ENCODE results near the gene DOCK4.
"Not testable (repeated sequence)": the region's sequence is repeated elsewhere in the genome, so short reads cannot be mapped to it uniquely, and the experiment has no call there.

The DOCK4 gene, protein sequence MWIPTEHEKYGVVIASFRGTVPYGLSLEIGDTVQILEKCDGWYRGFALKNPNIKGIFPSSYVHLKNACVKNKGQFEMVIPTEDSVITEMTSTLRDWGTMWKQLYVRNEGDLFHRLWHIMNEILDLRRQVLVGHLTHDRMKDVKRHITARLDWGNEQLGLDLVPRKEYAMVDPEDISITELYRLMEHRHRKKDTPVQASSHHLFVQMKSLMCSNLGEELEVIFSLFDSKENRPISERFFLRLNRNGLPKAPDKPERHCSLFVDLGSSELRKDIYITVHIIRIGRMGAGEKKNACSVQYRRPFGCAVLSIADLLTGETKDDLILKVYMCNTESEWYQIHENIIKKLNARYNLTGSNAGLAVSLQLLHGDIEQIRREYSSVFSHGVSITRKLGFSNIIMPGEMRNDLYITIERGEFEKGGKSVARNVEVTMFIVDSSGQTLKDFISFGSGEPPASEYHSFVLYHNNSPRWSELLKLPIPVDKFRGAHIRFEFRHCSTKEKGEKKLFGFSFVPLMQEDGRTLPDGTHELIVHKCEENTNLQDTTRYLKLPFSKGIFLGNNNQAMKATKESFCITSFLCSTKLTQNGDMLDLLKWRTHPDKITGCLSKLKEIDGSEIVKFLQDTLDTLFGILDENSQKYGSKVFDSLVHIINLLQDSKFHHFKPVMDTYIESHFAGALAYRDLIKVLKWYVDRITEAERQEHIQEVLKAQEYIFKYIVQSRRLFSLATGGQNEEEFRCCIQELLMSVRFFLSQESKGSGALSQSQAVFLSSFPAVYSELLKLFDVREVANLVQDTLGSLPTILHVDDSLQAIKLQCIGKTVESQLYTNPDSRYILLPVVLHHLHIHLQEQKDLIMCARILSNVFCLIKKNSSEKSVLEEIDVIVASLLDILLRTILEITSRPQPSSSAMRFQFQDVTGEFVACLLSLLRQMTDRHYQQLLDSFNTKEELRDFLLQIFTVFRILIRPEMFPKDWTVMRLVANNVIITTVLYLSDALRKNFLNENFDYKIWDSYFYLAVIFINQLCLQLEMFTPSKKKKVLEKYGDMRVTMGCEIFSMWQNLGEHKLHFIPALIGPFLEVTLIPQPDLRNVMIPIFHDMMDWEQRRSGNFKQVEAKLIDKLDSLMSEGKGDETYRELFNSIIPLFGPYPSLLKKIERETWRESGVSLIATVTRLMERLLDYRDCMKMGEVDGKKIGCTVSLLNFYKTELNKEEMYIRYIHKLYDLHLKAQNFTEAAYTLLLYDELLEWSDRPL (N-terminal part only)
- 0.67 to 4.1 (median 2.2) reads per million in 9 experiments for total RNA-seq

DNA sequence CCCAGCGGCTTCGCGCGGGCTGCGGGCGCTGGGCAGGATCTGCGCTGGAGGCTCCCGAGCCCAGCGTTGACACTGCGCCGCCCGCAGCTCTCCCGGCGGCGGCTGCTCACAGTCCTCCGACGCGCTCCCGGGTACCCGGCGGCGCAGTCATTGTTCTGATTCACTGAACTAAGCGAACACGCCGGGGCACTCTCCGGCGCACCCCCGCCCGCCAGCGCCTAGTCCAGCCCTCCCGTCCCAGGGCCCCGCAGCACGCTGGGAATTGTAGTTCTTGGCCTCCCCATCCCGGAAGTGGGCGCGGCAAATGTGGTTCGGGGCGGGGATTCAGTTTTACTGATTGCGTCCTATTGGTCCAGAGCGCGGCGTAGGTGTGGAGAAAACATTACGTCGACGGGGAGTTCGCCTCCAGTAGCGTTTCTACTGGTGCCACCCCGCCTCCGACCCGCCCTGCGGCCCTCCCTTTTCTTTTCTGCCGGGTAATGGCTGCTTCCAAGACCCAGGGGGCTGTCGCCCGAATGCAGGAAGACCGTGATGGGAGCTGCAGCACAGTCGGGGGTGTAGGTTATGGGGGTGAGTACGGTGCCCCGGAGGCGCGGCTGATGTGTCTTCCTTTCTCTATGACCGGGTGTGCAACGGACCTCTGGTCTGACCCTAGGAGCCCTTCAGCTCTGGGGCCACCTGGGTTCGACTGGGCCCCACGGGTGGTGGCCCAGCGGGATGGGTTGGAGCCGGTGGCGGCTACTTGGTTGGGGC, at the start of gene DOCK4, which contains the start of gene ZNF277:
DOCK4 (minus strand) TSS at position 162 of the 753 bp plus-strand sequence. CDS start 261 bp downstream, outside the sequence.
ZNF277 (plus strand) TSS at position 458 of the 753 bp plus-strand sequence; CDS start at position 480, 22 bp downstream.
- Mint-ChIP-seq H3K4me1 (ENCODE audit: low read depth in 2 of 2) (peaks cover 25 to 46% of the 10 kb centered on the region in 2 donors), H3K27ac (peak within 1 kb of the TSS; percentile 97 to 98), H3K27me3 (peaks cover 30% of the 10 kb centered on the region in 2 donors), H3K4me3 (peak within 1 kb of the TSS; percentile 99 to 100), H3K36me3 (ENCODE audit: insufficient read depth) (peaks cover 11% of the 10 kb centered on the region), H3K9me3 (no peaks in the 10 kb centered on the region)
- peak; percentile 100 for DNase-seq
- peak; percentile 86 for ATAC-seq (replicated peaks)

DNA sequence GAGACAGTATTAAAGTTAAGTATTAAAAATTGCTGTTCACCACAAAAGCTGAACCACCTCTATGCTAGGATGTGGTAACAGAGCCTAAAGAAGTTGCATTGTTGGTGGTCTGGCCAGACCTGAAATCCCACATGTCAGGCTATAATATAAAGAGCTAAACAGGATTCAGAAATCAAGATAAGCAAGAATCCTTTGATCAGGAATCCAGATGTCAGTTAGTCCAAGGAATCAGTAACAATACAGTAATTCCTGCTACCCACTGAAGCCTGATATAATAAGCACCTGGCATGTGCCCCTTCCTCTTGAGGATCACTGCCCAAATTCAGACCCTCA, 49.2 kb upstream of the DOCK4 start:
- no peak for DNase-seq
- Mint-ChIP-seq H3K27ac (no peak overlapping the region), H3K4me3 (no peak overlapping the region), H3K36me3 (ENCODE audit: insufficient read depth) (no peaks in the 10 kb centered on the region), H3K27me3 (no peaks in the 10 kb centered on the region), H3K9me3 (no peaks in the 10 kb centered on the region), H3K4me1 (ENCODE audit: low read depth in 2 of 2) (peaks cover 13 to 36% of the 10 kb centered on the region in 2 donors)
- no peak for ATAC-seq (replicated peaks)

DNA sequence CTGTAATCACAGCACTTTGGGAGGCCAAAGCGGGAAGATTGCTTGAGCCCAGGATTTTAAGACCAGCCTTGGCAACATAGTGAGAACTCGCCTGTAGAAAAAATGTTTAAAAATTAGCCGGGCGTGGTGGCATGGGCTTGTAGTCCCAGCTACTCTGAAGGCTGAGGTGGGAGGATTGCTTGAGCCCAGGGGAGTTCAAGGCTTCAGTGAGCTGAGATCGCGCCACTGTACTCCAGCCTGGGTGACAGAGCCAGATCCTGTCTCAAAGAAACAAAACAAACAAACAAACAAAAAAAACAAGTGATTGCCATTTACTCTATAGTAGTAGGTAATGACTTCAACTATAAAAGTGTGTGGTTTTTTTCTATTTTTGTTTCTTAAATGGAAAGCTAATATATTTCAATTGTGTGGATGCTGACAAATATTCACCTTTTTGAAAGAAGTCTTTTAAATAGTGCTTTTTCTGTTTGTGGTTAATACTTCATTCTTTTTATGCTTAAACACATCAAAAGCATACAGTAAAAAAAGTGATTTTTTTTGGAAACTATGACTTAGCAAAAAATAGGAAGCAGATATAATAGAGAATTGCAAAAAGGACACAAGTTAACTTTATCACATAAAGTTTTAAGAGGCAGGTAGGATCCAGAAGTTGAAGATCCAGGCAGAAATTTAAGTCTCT, 48.6 kb upstream of the DOCK4 start:
- Mint-ChIP-seq H3K27ac (no peak overlapping the region), H3K27me3 (no peaks in the 10 kb centered on the region), H3K4me1 (ENCODE audit: low read depth in 2 of 2) (peaks cover 13 to 36% of the 10 kb centered on the region in 2 donors), H3K36me3 (ENCODE audit: insufficient read depth) (no peaks in the 10 kb centered on the region), H3K9me3 (no peaks in the 10 kb centered on the region), H3K4me3 (no peak overlapping the region)
- ATAC-seq (replicated peaks) (no peak), DNase-seq (no peak)

DNA sequence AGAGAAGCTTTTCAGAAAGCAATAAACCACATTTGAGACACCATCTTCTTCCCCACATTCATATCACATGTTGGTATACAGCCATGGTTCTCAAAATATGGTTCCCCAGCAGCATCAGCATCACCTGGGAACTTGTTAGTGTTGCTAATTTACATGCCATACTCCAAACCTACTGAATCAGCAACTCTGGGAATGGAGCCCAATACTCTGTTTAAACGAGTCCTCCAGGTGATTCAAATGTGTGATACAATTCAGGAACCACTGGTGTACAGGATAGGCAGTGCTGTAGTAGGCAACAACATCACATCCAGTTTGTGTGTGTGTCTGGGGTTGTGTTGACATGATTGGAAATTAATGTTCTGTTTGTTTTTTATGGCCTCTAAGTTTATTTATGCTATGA, 48.0 kb upstream of the DOCK4 start:
- Mint-ChIP-seq H3K9me3 (no peaks in the 10 kb centered on the region), H3K4me1 (ENCODE audit: low read depth in 2 of 2) (peaks cover 14 to 40% of the 10 kb centered on the region in 2 donors), H3K4me3 (no peak overlapping the region), H3K27me3 (no peaks in the 10 kb centered on the region), H3K27ac (no peak overlapping the region), H3K36me3 (ENCODE audit: insufficient read depth) (no peaks in the 10 kb centered on the region)
- DNase-seq, result no peak
- no peak for ATAC-seq (replicated peaks)

DNA sequence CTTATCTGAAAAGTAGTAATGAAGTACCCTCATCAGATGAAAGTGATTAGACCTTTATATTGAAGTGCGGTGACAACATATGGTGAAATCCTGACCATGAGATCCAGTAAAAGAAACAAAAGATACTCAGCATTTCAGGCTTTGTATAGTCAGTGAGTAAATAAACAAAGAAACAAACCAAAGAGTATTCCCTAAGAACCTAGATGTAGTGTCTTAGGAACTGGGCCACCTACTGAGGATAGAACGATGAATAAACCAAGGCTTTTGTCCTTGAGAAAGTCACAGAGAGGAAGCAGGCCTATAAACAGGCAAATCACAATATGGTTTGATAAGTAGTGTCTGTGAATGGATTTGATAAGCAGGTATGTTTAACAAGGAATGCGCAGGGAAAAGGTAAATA, 46.5 kb upstream of the DOCK4 start:
- no peak for DNase-seq
- ATAC-seq (replicated peaks), result no peak
- Mint-ChIP-seq H3K27ac (peak overlapping the region in 1 of 2 donors; percentile 4), H3K27me3 (no peaks in the 10 kb centered on the region), H3K4me1 (ENCODE audit: low read depth in 2 of 2) (peaks cover 14 to 44% of the 10 kb centered on the region in 2 donors), H3K4me3 (no peak overlapping the region), H3K36me3 (ENCODE audit: insufficient read depth) (no peaks in the 10 kb centered on the region), H3K9me3 (no peaks in the 10 kb centered on the region)

DNA sequence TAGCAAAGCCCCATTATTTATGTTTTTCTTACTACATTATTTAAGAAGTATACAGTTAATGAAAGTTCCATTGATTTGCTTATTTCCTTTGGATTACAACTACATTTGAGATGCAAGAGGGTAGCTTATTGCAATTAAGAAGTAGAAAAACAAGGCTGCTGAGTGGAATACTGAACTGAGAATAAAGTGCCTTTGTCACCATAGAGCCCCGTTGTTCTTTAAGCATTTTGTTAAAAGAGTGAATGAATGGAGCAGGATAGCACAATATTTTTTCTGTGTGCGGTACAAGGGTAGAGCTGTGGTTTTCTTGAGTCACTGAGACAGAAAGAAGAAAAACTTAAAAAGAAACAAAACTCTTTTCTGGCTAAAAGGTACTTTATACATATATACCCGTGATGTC, 45.9 kb upstream of the DOCK4 start:
- ATAC-seq (replicated peaks) (no peak), DNase-seq (no peak)
- Mint-ChIP-seq H3K4me1 (ENCODE audit: low read depth in 2 of 2) (peaks cover 14 to 44% of the 10 kb centered on the region in 2 donors), H3K4me3 (no peak overlapping the region), H3K27me3 (no peaks in the 10 kb centered on the region), H3K27ac (peak overlapping the region in 1 of 2 donors; percentile 46), H3K36me3 (ENCODE audit: insufficient read depth) (no peaks in the 10 kb centered on the region), H3K9me3 (no peaks in the 10 kb centered on the region)

DNA sequence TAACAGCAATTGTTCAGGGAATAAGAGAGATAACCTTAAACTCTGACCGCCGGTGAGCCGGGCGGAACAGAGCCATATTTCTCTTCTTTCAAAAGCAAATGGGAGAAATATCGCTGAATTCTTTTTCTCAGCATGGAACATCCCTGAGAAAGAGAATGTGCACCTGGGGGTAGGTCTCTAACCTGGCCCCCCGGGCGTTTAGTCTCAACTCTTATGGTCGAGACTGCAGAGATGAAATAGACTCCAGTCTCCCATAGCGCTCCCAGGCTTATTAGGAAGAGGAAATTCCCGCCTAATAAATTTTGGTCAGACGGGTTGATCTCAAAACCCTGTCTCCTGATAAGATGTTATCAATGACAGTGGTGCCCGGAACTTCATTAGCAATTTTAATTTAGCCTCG, 43.8 kb upstream of the DOCK4 start:
- H3K27me3 Mint-ChIP-seq; ATAC-seq (replicated peaks); H3K4me3 Mint-ChIP-seq; H3K36me3 Mint-ChIP-seq (ENCODE audit: insufficient read depth); H3K9me3 Mint-ChIP-seq; DNase-seq; H3K27ac Mint-ChIP-seq: not testable (repeated sequence)
- H3K4me1 Mint-ChIP-seq (ENCODE audit: low read depth in 2 of 2), result peaks cover 14 to 44% of the 10 kb centered on the region in 2 donors

DNA sequence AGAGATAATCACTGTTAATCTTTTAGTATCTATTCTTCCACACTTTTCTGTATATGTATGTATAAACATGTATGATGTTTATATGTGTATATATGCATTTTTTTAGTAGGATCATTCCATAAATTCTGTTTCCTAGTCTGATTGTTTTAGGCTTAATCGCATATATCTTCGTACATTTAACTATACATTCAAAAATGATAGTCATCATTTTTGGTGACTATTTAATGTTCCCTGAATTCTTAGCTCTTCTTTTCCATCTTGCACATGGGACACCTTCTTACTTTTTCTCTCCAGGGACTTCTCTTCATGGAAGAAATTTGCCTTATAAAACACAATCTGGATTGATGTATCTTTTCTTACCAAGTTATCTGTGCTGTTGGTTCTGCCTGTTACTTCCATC, 42.4 kb upstream of the DOCK4 start:
- Mint-ChIP-seq H3K4me1 (ENCODE audit: low read depth in 2 of 2) (peaks cover 10 to 34% of the 10 kb centered on the region in 2 donors), H3K27me3 (no peaks in the 10 kb centered on the region), H3K27ac (no peak overlapping the region), H3K4me3 (no peak overlapping the region), H3K36me3 (ENCODE audit: insufficient read depth) (no peaks in the 10 kb centered on the region), H3K9me3 (no peaks in the 10 kb centered on the region)
- DNase-seq, result no peak
- no peak for ATAC-seq (replicated peaks)

DNA sequence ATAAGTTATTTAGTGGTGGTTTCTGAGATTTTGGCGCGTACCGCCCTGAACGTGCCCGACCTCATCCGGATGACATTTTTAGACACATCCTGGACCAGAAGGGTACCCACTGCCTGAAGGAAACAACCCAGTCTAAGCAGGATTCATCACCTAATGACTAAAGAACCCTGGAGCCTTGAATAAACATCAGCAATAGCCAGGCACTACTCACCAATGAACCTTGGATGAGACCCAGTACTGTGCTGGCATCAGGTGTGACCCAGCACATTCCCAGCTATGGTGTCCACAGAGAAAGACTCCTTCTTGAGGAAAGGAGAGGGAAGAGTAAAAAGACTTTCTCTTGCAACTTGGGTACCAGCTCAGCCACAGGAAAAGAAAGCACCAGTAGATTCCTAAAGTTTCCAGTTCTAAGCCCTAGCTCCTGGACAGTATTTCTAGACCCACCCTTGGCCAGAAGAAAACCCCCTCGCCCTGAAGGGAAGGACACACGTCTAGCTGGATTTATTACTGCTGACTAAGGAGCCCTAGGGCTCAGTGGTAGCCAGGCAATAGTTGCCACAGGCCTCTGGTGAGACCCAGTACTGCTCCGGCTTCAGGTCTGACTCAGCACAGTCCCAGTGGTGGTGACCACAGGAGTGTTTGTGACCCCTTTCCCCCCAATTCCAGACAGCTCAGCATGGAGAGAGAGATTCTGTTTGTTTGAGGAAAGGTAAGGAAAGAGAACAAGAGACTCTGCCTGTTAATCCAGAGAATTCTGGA, 32.8 kb upstream of the DOCK4 start:
- ATAC-seq (replicated peaks) (no peak), DNase-seq (no peak)
- Mint-ChIP-seq H3K36me3 (ENCODE audit: insufficient read depth) (peaks cover 3% of the 10 kb centered on the region), H3K4me3 (no peak overlapping the region), H3K4me1 (ENCODE audit: low read depth in 2 of 2) (peaks cover 15 to 16% of the 10 kb centered on the region in 2 donors), H3K27me3 (no peaks in the 10 kb centered on the region), H3K9me3 (peaks cover 1 to 9% of the 10 kb centered on the region in 2 donors), H3K27ac (no peak overlapping the region)

DNA sequence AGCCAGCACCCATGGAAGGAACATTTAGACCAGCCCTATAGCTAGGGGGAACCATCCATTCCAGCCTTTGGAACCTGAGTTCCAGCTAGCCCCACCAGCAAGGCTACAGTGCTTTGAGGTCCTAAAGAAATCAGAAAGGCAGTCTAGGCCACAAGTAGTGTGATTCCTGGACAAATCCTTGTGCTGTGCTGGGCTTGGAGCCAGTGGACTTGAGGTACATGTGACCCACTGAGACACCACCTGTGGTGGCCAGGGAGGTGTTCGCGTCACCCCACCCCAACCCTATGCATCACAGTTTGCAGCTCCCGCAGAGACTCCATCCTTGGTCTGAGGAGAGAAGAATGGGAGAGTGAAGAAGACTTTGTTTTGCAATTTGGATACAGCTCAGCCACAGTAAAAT, 32.1 kb upstream of the DOCK4 start:
- H3K36me3 Mint-ChIP-seq (ENCODE audit: insufficient read depth), result peaks cover 3% of the 10 kb centered on the region
- H3K27ac Mint-ChIP-seq, result no peak overlapping the region
- H3K4me3 Mint-ChIP-seq, result no peak overlapping the region
- H3K27me3 Mint-ChIP-seq, result no peaks in the 10 kb centered on the region
- peaks cover 15 to 16% of the 10 kb centered on the region in 2 donors for H3K4me1 Mint-ChIP-seq (ENCODE audit: low read depth in 2 of 2)
- peaks cover 1 to 9% of the 10 kb centered on the region in 2 donors for H3K9me3 Mint-ChIP-seq
- DNase-seq, result no peak
- no peak for ATAC-seq (replicated peaks)

DNA sequence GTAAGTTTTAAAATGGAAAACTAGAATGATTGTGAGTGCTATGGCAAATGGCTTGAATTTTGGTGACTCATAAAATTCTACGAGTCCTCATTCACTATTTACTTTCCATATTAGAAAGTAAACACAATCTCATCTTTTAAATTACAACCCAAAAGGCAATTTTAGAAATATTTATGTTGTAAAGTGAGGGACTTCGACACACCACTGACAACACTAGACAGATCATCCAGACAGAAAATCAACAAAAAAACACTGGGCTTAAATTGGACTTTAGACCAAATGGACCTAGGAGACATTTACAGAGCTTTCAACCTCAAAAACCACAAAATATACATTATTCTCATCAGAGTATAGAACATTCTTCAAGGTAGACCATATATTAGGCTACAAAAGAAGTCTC, 30.4 kb upstream of the DOCK4 start:
- peaks cover 1 to 9% of the 10 kb centered on the region in 2 donors for H3K9me3 Mint-ChIP-seq
- no peak for DNase-seq
- peaks cover 3% of the 10 kb centered on the region for H3K36me3 Mint-ChIP-seq (ENCODE audit: insufficient read depth)
- H3K4me3 Mint-ChIP-seq, result no peak overlapping the region
- H3K4me1 Mint-ChIP-seq (ENCODE audit: low read depth in 2 of 2), result peaks cover 19 to 24% of the 10 kb centered on the region in 2 donors
- no peaks in the 10 kb centered on the region for H3K27me3 Mint-ChIP-seq
- H3K27ac Mint-ChIP-seq, result no peak overlapping the region
- no peak for ATAC-seq (replicated peaks)

DNA sequence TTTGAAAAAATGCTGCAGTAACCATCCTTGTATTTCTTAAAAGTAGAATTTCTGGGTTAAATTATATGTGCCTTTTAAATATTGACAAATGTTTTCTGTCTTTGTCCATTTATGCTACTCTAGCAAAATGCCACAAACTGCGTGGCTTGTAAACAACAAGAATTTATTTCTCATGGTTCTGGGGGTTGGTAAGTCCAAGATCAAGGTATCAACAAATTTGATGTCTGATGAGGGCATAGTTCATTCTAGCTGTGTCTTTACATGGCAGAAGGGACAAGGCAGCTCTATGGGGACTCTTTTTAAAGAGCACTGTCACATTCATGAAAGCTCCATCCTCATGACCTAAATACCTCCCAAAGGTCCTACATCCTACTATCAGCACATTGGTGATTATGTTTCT, 27.9 kb upstream of the DOCK4 start:
- H3K4me1 Mint-ChIP-seq (ENCODE audit: low read depth in 2 of 2), result peaks cover 23 to 32% of the 10 kb centered on the region in 2 donors
- no peaks in the 10 kb centered on the region for H3K9me3 Mint-ChIP-seq
- DNase-seq (no peak), ATAC-seq (replicated peaks) (no peak)
- no peak overlapping the region for H3K4me3 Mint-ChIP-seq
- H3K27ac Mint-ChIP-seq, result no peak overlapping the region
- no peaks in the 10 kb centered on the region for H3K27me3 Mint-ChIP-seq
- H3K36me3 Mint-ChIP-seq (ENCODE audit: insufficient read depth), result peaks cover 5% of the 10 kb centered on the region
